ENCODE data around the gene LYPD3.

Gene LYPD3

DNA sequence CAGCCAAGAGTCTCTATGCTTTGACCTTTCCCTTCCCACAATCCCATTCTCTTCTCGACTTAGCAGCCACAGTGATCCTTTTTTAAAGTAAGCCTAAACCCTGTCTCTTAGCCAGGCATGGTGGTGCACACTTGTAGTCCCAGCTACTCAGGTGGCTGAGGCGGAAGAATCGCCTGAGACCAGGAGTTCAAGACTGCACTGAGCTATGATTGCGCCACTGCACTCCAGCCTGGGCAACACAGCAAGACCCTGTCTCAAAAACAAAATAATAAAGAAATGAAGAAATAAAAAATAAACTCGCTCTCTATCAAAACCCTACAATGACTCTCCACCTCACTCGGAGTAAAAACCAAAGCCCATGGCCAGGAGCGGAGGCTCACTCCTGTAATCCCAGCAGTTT lies 36.0 kb downstream of the LYPD3 start:
- Histone ChIP-seq H2AK5ac (ENCODE audit: low read length) (no peak overlapping the region), H3K27me3 (ENCODE audit: insufficient read depth, low read length, poor library complexity) (no peaks in the 10 kb centered on the region), H4K8ac (ENCODE audit: low read depth, low read length) (no peak overlapping the region), H3K4ac (ENCODE audit: low read depth, low read length) (no peak overlapping the region), H4K5ac (ENCODE audit: low read length) (no peak overlapping the region), H3K9ac (ENCODE audit: low read length) (no peak overlapping the region), H3K4me3 (ENCODE audit: low read length) (no peak overlapping the region), H2BK5ac (ENCODE audit: low read length) (no peak overlapping the region), H3K18ac (ENCODE audit: low read length) (no peak overlapping the region), H3K27ac (ENCODE audit: low read depth, low read length) (no peak overlapping the region), H2BK120ac (ENCODE audit: low read depth, low read length) (no peak overlapping the region), H3K36me3 (ENCODE audit: control insufficient read depth, insufficient read depth, low read length) (no peaks in the 10 kb centered on the region), H3K56ac (ENCODE audit: low read length) (no peak overlapping the region), H3K4me2 (ENCODE audit: low read length) (no peak overlapping the region), H3K23ac (ENCODE audit: low read length) (no peak overlapping the region), H3K4me1 (ENCODE audit: control insufficient read depth, low read depth, low read length) (no peaks in the 10 kb centered on the region), H3K79me1 (ENCODE audit: low read length) (no peaks in the 10 kb centered on the region), H3K79me2 (ENCODE audit: control insufficient read depth, insufficient read depth, low read length) (no peaks in the 10 kb centered on the region), H2BK15ac (replicated peaks; ENCODE audit: low read depth) (no peak overlapping the region)
- WGBS (ENCODE audit: extremely low coverage, insufficient coverage, low lambda C conversion rate) = no CpG with 5 or more reads among the region's 7 CpGs
- no peak for DNase-seq

DNA sequence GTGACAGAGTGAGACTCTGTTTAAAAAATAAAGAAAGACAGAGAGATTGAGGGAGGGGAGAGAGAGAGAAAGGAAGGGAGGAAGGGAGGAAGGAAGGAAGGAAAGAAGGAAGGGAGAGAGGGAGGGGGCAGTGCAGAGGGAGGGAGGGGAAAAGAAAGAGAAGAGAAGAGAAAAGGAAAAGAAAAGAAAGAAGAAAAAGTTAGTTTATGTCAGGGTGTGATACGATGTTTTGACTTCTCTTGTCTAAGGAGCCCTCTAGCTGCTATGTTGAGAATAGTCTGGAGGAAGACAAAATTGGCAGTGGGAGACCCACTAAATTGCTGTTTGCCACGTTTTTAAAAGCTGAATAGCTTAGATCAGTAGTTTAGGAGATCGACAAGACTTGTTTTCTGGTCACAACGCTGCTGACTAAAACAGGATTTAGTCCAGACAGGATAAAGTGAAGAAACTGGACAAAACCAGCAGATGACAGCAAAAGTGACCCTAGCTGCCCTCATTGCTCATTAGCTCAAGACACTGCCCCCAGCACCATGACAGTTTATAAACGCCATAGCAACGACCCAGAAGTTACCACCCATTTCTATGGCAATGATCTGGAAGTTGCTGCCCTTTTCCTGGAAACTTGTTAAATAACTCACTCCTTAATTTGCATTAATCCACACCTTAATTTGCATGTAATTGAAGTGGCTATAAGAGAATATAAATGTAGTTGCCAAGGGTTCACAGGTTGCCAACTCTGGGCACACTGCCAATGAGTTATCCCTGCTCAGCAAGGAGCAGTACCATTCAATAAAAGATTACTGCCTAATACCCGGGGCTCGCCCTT lies 39.6 kb downstream of the LYPD3 start:
- Histone ChIP-seq H3K23ac (ENCODE audit: low read length) (no peak overlapping the region), H4K5ac (ENCODE audit: low read length) (no peak overlapping the region), H3K18ac (ENCODE audit: low read length) (no peak overlapping the region), H3K27ac (ENCODE audit: low read depth, low read length) (no peak overlapping the region), H3K4me3 (ENCODE audit: low read length) (no peak overlapping the region), H3K4me2 (ENCODE audit: low read length) (no peak overlapping the region), H3K79me2 (ENCODE audit: control insufficient read depth, insufficient read depth, low read length) (no peaks in the 10 kb centered on the region), H3K4ac (ENCODE audit: low read depth, low read length) (no peak overlapping the region), H2BK5ac (ENCODE audit: low read length) (no peak overlapping the region), H2BK15ac (replicated peaks; ENCODE audit: low read depth) (no peak overlapping the region), H3K56ac (ENCODE audit: low read length) (no peak overlapping the region), H3K4me1 (ENCODE audit: control insufficient read depth, low read depth, low read length) (no peaks in the 10 kb centered on the region), H4K8ac (ENCODE audit: low read depth, low read length) (no peak overlapping the region), H3K79me1 (ENCODE audit: low read length) (no peaks in the 10 kb centered on the region), H2AK5ac (ENCODE audit: low read length) (no peak overlapping the region), H3K9ac (ENCODE audit: low read length) (no peak overlapping the region), H3K27me3 (ENCODE audit: insufficient read depth, low read length, poor library complexity) (no peaks in the 10 kb centered on the region), H2BK120ac (ENCODE audit: low read depth, low read length) (no peak overlapping the region), H3K36me3 (ENCODE audit: control insufficient read depth, insufficient read depth, low read length) (no peaks in the 10 kb centered on the region)
- no CpG with 5 or more reads among the region's 8 CpGs for WGBS (ENCODE audit: extremely low coverage, insufficient coverage, low lambda C conversion rate)
- peak; percentile 46 for DNase-seq

DNA sequence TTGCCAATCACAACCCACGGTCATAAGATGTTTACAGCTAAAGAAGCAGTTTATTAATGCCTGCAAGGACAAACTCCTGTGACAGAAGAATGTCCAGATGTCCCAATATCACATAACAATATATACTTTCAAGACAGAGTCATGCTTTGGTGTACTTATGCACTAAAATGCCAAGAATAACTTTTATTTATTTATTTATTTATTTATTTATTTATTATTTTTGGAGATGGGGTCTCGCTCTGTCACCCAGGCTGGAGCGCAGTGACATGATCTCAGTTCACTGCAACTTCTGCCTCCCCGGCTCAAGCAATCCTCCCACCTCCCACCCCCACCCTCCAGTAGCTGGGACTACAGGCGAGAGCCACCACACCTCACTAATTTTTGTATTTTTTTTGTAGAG lies 41.6 kb downstream of the LYPD3 start:
- Histone ChIP-seq H3K4me2 (ENCODE audit: low read length) (no peak overlapping the region), H3K79me1 (ENCODE audit: low read length) (no peaks in the 10 kb centered on the region), H3K4ac (ENCODE audit: low read depth, low read length) (no peak overlapping the region), H2BK5ac (ENCODE audit: low read length) (no peak overlapping the region), H3K27ac (ENCODE audit: low read depth, low read length) (no peak overlapping the region), H3K4me3 (ENCODE audit: low read length) (no peak overlapping the region), H3K27me3 (ENCODE audit: insufficient read depth, low read length, poor library complexity) (no peaks in the 10 kb centered on the region), H4K8ac (ENCODE audit: low read depth, low read length) (no peak overlapping the region), H2BK15ac (replicated peaks; ENCODE audit: low read depth) (no peak overlapping the region), H2BK120ac (ENCODE audit: low read depth, low read length) (no peak overlapping the region), H3K4me1 (ENCODE audit: control insufficient read depth, low read depth, low read length) (no peaks in the 10 kb centered on the region), H4K5ac (ENCODE audit: low read length) (no peak overlapping the region), H3K23ac (ENCODE audit: low read length) (no peak overlapping the region), H3K79me2 (ENCODE audit: control insufficient read depth, insufficient read depth, low read length) (no peaks in the 10 kb centered on the region), H3K56ac (ENCODE audit: low read length) (no peak overlapping the region), H2AK5ac (ENCODE audit: low read length) (no peak overlapping the region), H3K18ac (ENCODE audit: low read length) (no peak overlapping the region), H3K36me3 (ENCODE audit: control insufficient read depth, insufficient read depth, low read length) (no peaks in the 10 kb centered on the region), H3K9ac (ENCODE audit: low read length) (no peak overlapping the region)
- no CpG with 5 or more reads among the region's 5 CpGs for WGBS (ENCODE audit: extremely low coverage, insufficient coverage, low lambda C conversion rate)
- no peak for DNase-seq

DNA sequence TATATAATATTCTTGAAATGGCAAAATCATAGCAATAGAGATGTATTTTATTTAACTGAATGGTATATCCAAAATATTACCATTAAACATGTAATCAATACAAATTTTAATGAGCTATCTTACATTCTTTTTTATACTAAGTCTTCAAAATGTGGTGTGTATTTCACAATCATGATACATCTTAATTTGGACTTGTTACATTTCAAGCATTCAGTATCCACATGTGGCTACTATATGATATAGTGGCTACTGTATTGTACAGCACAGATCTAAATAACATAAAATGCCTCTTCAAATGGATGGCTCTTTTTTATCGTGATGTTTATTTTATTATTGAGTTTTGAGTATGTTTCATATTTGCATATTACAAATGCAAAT lies 42.7 kb downstream of the LYPD3 start:
- H2AK5ac ChIP-seq (ENCODE audit: low read length) = no peak overlapping the region
- H2BK120ac ChIP-seq (ENCODE audit: low read depth, low read length) = no peak overlapping the region
- no peaks in the 10 kb centered on the region for H3K79me1 ChIP-seq (ENCODE audit: low read length)
- no peak overlapping the region for H3K18ac ChIP-seq (ENCODE audit: low read length)
- no peak overlapping the region for H4K8ac ChIP-seq (ENCODE audit: low read depth, low read length)
- H2BK15ac ChIP-seq (replicated peaks; ENCODE audit: low read depth) = no peak overlapping the region
- DNase-seq = no peak
- no peak overlapping the region for H3K4ac ChIP-seq (ENCODE audit: low read depth, low read length)
- H3K23ac ChIP-seq (ENCODE audit: low read length) = no peak overlapping the region
- WGBS (ENCODE audit: extremely low coverage, insufficient coverage, low lambda C conversion rate) = no CpG with 5 or more reads among the region's 1 CpG
- no peak overlapping the region for H3K4me3 ChIP-seq (ENCODE audit: low read length)
- no peaks in the 10 kb centered on the region for H3K36me3 ChIP-seq (ENCODE audit: control insufficient read depth, insufficient read depth, low read length)
- H3K9ac ChIP-seq (ENCODE audit: low read length) = no peak overlapping the region
- H3K27me3 ChIP-seq (ENCODE audit: insufficient read depth, low read length, poor library complexity) = no peaks in the 10 kb centered on the region
- no peaks in the 10 kb centered on the region for H3K4me1 ChIP-seq (ENCODE audit: control insufficient read depth, low read depth, low read length)
- H3K56ac ChIP-seq (ENCODE audit: low read length) = no peak overlapping the region
- no peak overlapping the region for H2BK5ac ChIP-seq (ENCODE audit: low read length)
- H3K79me2 ChIP-seq (ENCODE audit: control insufficient read depth, insufficient read depth, low read length) = no peaks in the 10 kb centered on the region
- no peak overlapping the region for H3K4me2 ChIP-seq (ENCODE audit: low read length)
- no peak overlapping the region for H4K5ac ChIP-seq (ENCODE audit: low read length)
- no peak overlapping the region for H3K27ac ChIP-seq (ENCODE audit: low read depth, low read length)

DNA sequence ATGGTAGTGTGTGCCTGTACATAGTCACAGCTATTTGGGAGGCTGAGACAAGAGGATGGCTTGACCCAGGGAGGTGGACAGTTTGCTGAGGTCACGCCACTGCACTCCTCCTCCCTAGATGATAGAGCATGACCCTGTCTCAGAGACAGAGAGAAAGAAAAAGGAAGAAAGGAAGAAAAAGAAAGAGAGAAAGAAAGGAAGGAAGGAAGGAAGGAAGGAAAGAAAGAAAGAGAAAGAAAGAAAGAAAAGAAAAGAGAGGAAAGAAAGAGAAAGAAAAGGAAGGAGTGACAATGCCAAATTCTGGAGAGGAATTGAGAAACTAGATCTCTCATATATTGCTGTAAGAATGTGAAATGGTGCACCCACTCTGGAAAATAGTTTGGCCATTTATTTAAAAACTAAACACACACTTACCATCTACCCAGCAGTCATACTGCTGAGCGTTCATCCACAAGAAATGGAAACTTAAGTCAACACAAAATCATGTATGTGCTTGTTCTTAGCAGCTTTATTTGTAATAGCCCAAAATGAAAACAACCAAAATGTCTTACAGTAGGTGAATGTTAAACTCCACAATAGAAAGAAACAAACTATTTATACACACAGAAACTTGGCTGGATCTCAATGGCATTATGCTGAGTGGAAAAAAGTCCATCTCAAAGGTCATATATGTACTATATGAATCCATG lies 43.3 kb downstream of the LYPD3 start:
- H2AK5ac ChIP-seq (ENCODE audit: low read length) = no peak overlapping the region
- no peaks in the 10 kb centered on the region for H3K79me2 ChIP-seq (ENCODE audit: control insufficient read depth, insufficient read depth, low read length)
- H3K18ac ChIP-seq (ENCODE audit: low read length) = no peak overlapping the region
- H3K79me1 ChIP-seq (ENCODE audit: low read length) = no peaks in the 10 kb centered on the region
- no CpG with 5 or more reads among the region's 2 CpGs for WGBS (ENCODE audit: extremely low coverage, insufficient coverage, low lambda C conversion rate)
- H3K36me3 ChIP-seq (ENCODE audit: control insufficient read depth, insufficient read depth, low read length) = no peaks in the 10 kb centered on the region
- no peak overlapping the region for H2BK120ac ChIP-seq (ENCODE audit: low read depth, low read length)
- H3K4ac ChIP-seq (ENCODE audit: low read depth, low read length) = no peak overlapping the region
- no peak overlapping the region for H3K4me2 ChIP-seq (ENCODE audit: low read length)
- DNase-seq = no peak
- H4K5ac ChIP-seq (ENCODE audit: low read length) = no peak overlapping the region
- no peak overlapping the region for H3K4me3 ChIP-seq (ENCODE audit: low read length)
- no peaks in the 10 kb centered on the region for H3K27me3 ChIP-seq (ENCODE audit: insufficient read depth, low read length, poor library complexity)
- no peak overlapping the region for H3K27ac ChIP-seq (ENCODE audit: low read depth, low read length)
- H3K56ac ChIP-seq (ENCODE audit: low read length) = no peak overlapping the region
- H3K9ac ChIP-seq (ENCODE audit: low read length) = no peak overlapping the region
- no peak overlapping the region for H3K23ac ChIP-seq (ENCODE audit: low read length)
- no peak overlapping the region for H2BK5ac ChIP-seq (ENCODE audit: low read length)
- H3K4me1 ChIP-seq (ENCODE audit: control insufficient read depth, low read depth, low read length) = no peaks in the 10 kb centered on the region
- no peak overlapping the region for H4K8ac ChIP-seq (ENCODE audit: low read depth, low read length)
- H2BK15ac ChIP-seq (replicated peaks; ENCODE audit: low read depth) = no peak overlapping the region

All from mesendoderm (in vitro differentiated cells).